K562 (cell line): Measurements from ENCODE around the gene BAD. TPM values are rescaled to one million over a fixed set of nuclear protein-coding genes. Genes with fewer than 3 reads are reported as not detected.

Experiments
- BDP1 ChIP-seq: IDR thresholded peaks from 3 replicates; pipeline ENCODE4 v1.6.1; 2011; ENCODE audit not compliant: insufficient read length, insufficient read depth
- E2F6 ChIP-seq, 2 experiments: IDR thresholded peaks; 2 replicates each; pipeline ENCODE4 v1.6.1; 2011; ENCODE audit warnings: borderline replicate concordance in 1 of 2, control low read depth in 1 of 2, low read depth in 1 of 2, low read length in 1 of 2, mild to moderate bottlenecking in 1 of 2, mixed read lengths in 1 of 2, moderate library complexity in 1 of 2; ENCODE audit not compliant: insufficient read depth in 1 of 2, insufficient read length in 1 of 2, poor library complexity in 1 of 2, severe bottlenecking in 1 of 2; ENCODE audit errors: extremely low read depth in 1 of 2
- EP400 ChIP-seq: fragments of 450-650 bp; IDR thresholded peaks from 2 replicates; pipeline ENCODE4 v1.6.1; 2017; ENCODE audit warnings: antibody characterized with exemption, mild to moderate bottlenecking, moderate library complexity
- HMGN3 ChIP-seq: IDR thresholded peaks from 2 replicates; pipeline ENCODE4 v1.6.1; 2011; ENCODE audit warnings: borderline replicate concordance, low read depth, mild to moderate bottlenecking, mixed read lengths, low read length; ENCODE audit not compliant: insufficient read length; ENCODE audit errors: extremely low read depth
- JUND ChIP-seq, 2 experiments: IDR thresholded peaks; 2 replicates in 1 of 2; 3 replicates in 1 of 2; pipeline ENCODE4 v1.6.1; 2011; ENCODE audit warnings: borderline replicate concordance in 2 of 2, low read depth in 2 of 2, low read length in 2 of 2, improper control_type of control experiment in 1 of 2, missing biosample characterization in 1 of 2, missing genetic modification characterization in 1 of 2, missing genetic modification reagents in 1 of 2
- NFIC ChIP-seq: fragments of 450-650 bp; IDR thresholded peaks from 2 replicates; pipeline ENCODE4 v1.6.1; 2017; ENCODE audit warnings: mild to moderate bottlenecking, inconsistent platforms
- PHF8 ChIP-seq: fragments of 200-600 bp; sonication (generic); IDR thresholded peaks from 2 replicates; pipeline ENCODE4 v1.6.1; 2012; ENCODE audit warnings: mixed run types, mild to moderate bottlenecking, inconsistent platforms, low read length, moderate library complexity, borderline replicate concordance
- WHSC1 ChIP-seq: IDR thresholded peaks from one replicate; pipeline ENCODE4 v1.6.1; 2012; ENCODE audit warnings: low read length, control low read depth, inconsistent platforms
- ZBTB11 ChIP-seq, 3 experiments: fragments of 200-800 bp in 1 of 3; fragments of 250-450 bp in 1 of 3; fragments of 450-650 bp in 1 of 3; sonication (Bioruptor Pico) in 1 of 3; sonication (Bioruptor generic) in 1 of 3; formaldehyde crosslinking in 1 of 3; IDR thresholded peaks; 2 replicates each; pipeline versions ENCODE4 v1.6.1 to v1.8.0; 2016 to 2022; ENCODE audit warnings: mild to moderate bottlenecking in 2 of 3, missing genetic modification characterization in 2 of 3, missing compliant biosample characterization in 1 of 3, moderate library complexity in 1 of 3
- ZC3H4 ChIP-seq: sonication (generic); formaldehyde crosslinking; IDR thresholded peaks from 2 replicates; pipeline ENCODE4 v1.9.0; 2021; ENCODE audit warnings: missing genetic modification reagents, borderline replicate concordance
- ZNF253 ChIP-seq: fragments of 250-450 bp; sonication (Bioruptor Pico); conservative IDR thresholded peaks from 2 replicates; pipeline ENCODE4 v1.6.1; 2021; ENCODE audit warnings: mild to moderate bottlenecking
- ZNF57 ChIP-seq: fragments of 450-650 bp; formaldehyde crosslinking; IDR thresholded peaks from 2 replicates; pipeline ENCODE4 v1.4.0; 2020; ENCODE audit warnings: mild to moderate bottlenecking, moderate library complexity
- ZNF589 ChIP-seq: fragments of 200-800 bp; sonication (Bioruptor generic); IDR thresholded peaks from 2 replicates; pipeline ENCODE4 v1.6.1; 2016; ENCODE audit warnings: low read depth, missing genetic modification characterization, missing compliant biosample characterization
- ZNF644 ChIP-seq: fragments of 200-800 bp; sonication (Bioruptor generic); IDR thresholded peaks from 2 replicates; pipeline ENCODE4 v1.6.1; 2016; ENCODE audit warnings: low read depth, missing genetic modification characterization, missing compliant biosample characterization
- polyA plus RNA-seq, 8 experiments: library from polyadenylated mRNA; depleted of rRNA in 4 of 8; stranded (reverse) in 5 of 8; unstranded in 3 of 8; fragments of >200 nt; fragmentation: Nextera tagmentation in 2 of 8; fragmentation: Illumina TruSeq in 1 of 8; extraction: Ambion mirVana in 2 of 8; extraction: Trizol in 1 of 8; gene quantifications; 2 replicates each; pipeline versions ENCODE4 v1.2.1 to v1.2.3, GENCODE V29; 2011 to 2014; ENCODE audit warnings: inconsistent platforms in 1 of 8, missing spikeins in 1 of 8
- total RNA-seq, 7 experiments: library from RNA; depleted of rRNA in 6 of 7; stranded (reverse); fragments of >200 nt in 6 of 7; fragmentation: Illumina TruSeq in 2 of 7; extraction: Trizol in 2 of 7; gene quantifications; 2 replicates each; pipeline versions ENCODE4 v1.2.1 to v1.2.3, GENCODE V29; 2011 to 2021; ENCODE audit warnings: low replicate concordance in 1 of 7

The BAD gene
- total and polyA plus RNA-seq, 9 of the 15 experiments (the other 6 are each of a cell fraction or from before 2014, with no cell fraction given) = 0.61 to 45.6 (median 11.8) TPM

- TF ChIP-seq ZBTB11 (CRISPR knock-in tag; IDR thresholded peaks at IDR 0.05) (peak in 2 of 3 experiments; percentile 68 to 96; a peak in 3 of 6 replicates), ZNF589 (no peak), WHSC1 (no peak), NFIC (peak; percentile 21; the same call in 1 of the 2 replicates), JUND (IDR thresholded peaks at IDR 0.05; ENCODE audit: borderline replicate concordance, low read depth, low read length) (no peak), JUND (tag; IDR thresholded peaks at IDR 0.05; ENCODE audit: borderline replicate concordance, low read depth, low read length) (no peak), E2F6 (IDR thresholded peaks at IDR 0.05; ENCODE audit: borderline replicate concordance in 1 of 2, extremely low read depth in 1 of 2, insufficient read depth in 1 of 2, insufficient read length in 1 of 2, low read depth in 1 of 2, low read length in 1 of 2, poor library complexity in 1 of 2, severe bottlenecking in 1 of 2) (peak; percentile 22 to 64), HMGN3 (peak; percentile 49), ZC3H4 (CRISPR knock-in tag) (no peak), BDP1 (no peak), ZNF57 (CRISPR knock-in tag) (no peak), ZNF253 (CRISPR knock-in tag) (no peak), PHF8 (peak; percentile 64; the same call in 1 of the 2 replicates), EP400 (peak; percentile 71), ZNF644 (tag) (no peak)
These were observed 42.7 kb downstream of the BAD start (continued) for GRCh38 chr11:64241491-64242374.
